ENCODE data around the gene ZNF169. TPM values are rescaled to one million over a fixed set of nuclear protein-coding genes. Genes with fewer than 3 reads are reported as not detected.
"Not testable (repeated sequence)": the region's sequence is repeated elsewhere in the genome, so short reads cannot be mapped to it uniquely, and the experiment has no call there.

Gene ZNF169
- total and polyA plus RNA-seq, 2 donors (not counting 1 experiment from before 2014, with no cell fraction given): 1.8 to 3.5 TPM

- no peak for DNase-seq (ENCODE audit: low read depth in 2 of 2)
- no peak overlapping the region for H3K9ac ChIP-seq (ENCODE audit: insufficient read depth, low read length)
- no peak overlapping the region for H3K4me3 ChIP-seq (replicated peaks in 1 of 4; ENCODE audit: control extremely low read depth in 1 of 4, insufficient read depth in 1 of 4, low read depth in 3 of 4, low read length in 4 of 4)
- no peaks in the 10 kb centered on the region for H3K36me3 ChIP-seq (ENCODE audit: control insufficient read depth, insufficient read depth, low read length)
- H4K20me1 ChIP-seq (ENCODE audit: control insufficient read depth, extremely low read depth, insufficient read depth, low read length): peaks cover 2% of the 10 kb centered on the region
- no peak overlapping the region for H2AFZ ChIP-seq (ENCODE audit: low read length)
- TF ChIP-seq CTCF (conservative IDR thresholded peaks at IDR 0.05 in 1 of 2, IDR thresholded peaks at IDR 0.05 in 1 of 2; ENCODE audit: low read depth in 1 of 2, low read length in 2 of 2): no peak
- no peak for TF ChIP-seq EZH2 (IDR thresholded peaks at IDR 0.05; ENCODE audit: low read length, missing control alignments)
- H3K9me3 ChIP-seq (ENCODE audit: control insufficient read depth, insufficient read depth, low read depth, low read length): no peaks in the 10 kb centered on the region
- H3K27ac ChIP-seq (ENCODE audit: insufficient read depth, low read length): no peak overlapping the region
- no peaks in the 10 kb centered on the region for H3K79me2 ChIP-seq (ENCODE audit: control insufficient read depth, insufficient read depth, low read length)
- H3K27me3 ChIP-seq (ENCODE audit: control insufficient read depth, insufficient read depth, low read length): no peaks in the 10 kb centered on the region
- no peaks in the 10 kb centered on the region for H3K4me1 ChIP-seq (ENCODE audit: control insufficient read depth, extremely low read depth, insufficient read depth, low read length)
- H3K4me2 ChIP-seq (ENCODE audit: extremely low read depth, insufficient read depth, low read length): no peak overlapping the region
Observed at GRCh38 chr9:94228616-94229015, 30.5 kb upstream of the ZNF169 start.

GRCh38 chr9:94232428-94232827 is 26.7 kb upstream of the ZNF169 start:
- Histone ChIP-seq H3K9ac (ENCODE audit: insufficient read depth, low read length) (no peak overlapping the region), H3K79me2 (ENCODE audit: control insufficient read depth, insufficient read depth, low read length) (no peaks in the 10 kb centered on the region), H3K27me3 (ENCODE audit: control insufficient read depth, insufficient read depth, low read length) (no peaks in the 10 kb centered on the region), H2AFZ (ENCODE audit: low read length) (no peak overlapping the region), H3K27ac (ENCODE audit: insufficient read depth, low read length) (no peak overlapping the region), H4K20me1 (ENCODE audit: control insufficient read depth, extremely low read depth, insufficient read depth, low read length) (peaks cover 2% of the 10 kb centered on the region), H3K4me2 (ENCODE audit: extremely low read depth, insufficient read depth, low read length) (no peak overlapping the region), H3K9me3 (ENCODE audit: control insufficient read depth, insufficient read depth, low read depth, low read length) (no peaks in the 10 kb centered on the region), H3K36me3 (ENCODE audit: control insufficient read depth, insufficient read depth, low read length) (no peaks in the 10 kb centered on the region), H3K4me3 (replicated peaks in 1 of 4; ENCODE audit: control extremely low read depth in 1 of 4, insufficient read depth in 1 of 4, low read depth in 3 of 4, low read length in 4 of 4) (no peak overlapping the region), H3K4me1 (ENCODE audit: control insufficient read depth, extremely low read depth, insufficient read depth, low read length) (no peaks in the 10 kb centered on the region)
- DNase-seq (ENCODE audit: low read depth in 2 of 2): no peak
- TF ChIP-seq CTCF (conservative IDR thresholded peaks at IDR 0.05 in 1 of 2, IDR thresholded peaks at IDR 0.05 in 1 of 2; ENCODE audit: low read depth in 1 of 2, low read length in 2 of 2) (no peak), EZH2 (IDR thresholded peaks at IDR 0.05; ENCODE audit: low read length, missing control alignments) (no peak)

- H4K20me1 ChIP-seq (ENCODE audit: control insufficient read depth, extremely low read depth, insufficient read depth, low read length); H3K27me3 ChIP-seq (ENCODE audit: control insufficient read depth, insufficient read depth, low read length); H3K27ac ChIP-seq (ENCODE audit: insufficient read depth, low read length); H3K79me2 ChIP-seq (ENCODE audit: control insufficient read depth, insufficient read depth, low read length); H3K4me2 ChIP-seq (ENCODE audit: extremely low read depth, insufficient read depth, low read length); H3K9ac ChIP-seq (ENCODE audit: insufficient read depth, low read length); DNase-seq (ENCODE audit: low read depth in 2 of 2); H2AFZ ChIP-seq (ENCODE audit: low read length); H3K9me3 ChIP-seq (ENCODE audit: control insufficient read depth, insufficient read depth, low read depth, low read length); H3K36me3 ChIP-seq (ENCODE audit: control insufficient read depth, insufficient read depth, low read length); H3K4me1 ChIP-seq (ENCODE audit: control insufficient read depth, extremely low read depth, insufficient read depth, low read length); H3K4me3 ChIP-seq (replicated peaks in 1 of 4; ENCODE audit: control extremely low read depth in 1 of 4, insufficient read depth in 1 of 4, low read depth in 3 of 4, low read length in 4 of 4): not testable (repeated sequence)
Observed at GRCh38 chr9:94241098-94241497, 18.0 kb upstream of the ZNF169 start.
